Osteocyte (in vitro differentiated cells): ENCODE results near the gene GFI1B. TPM values are rescaled to one million over a fixed set of nuclear protein-coding genes. Genes with fewer than 3 reads are reported as not detected.
A peak's percentile ranks its signal among the peaks of the same experiment; 100 is the strongest.

ENCODE experiments used
- DNase-seq: peaks from one replicate; pipeline ENCODE4 v3.0.0; 2021; ENCODE audit warnings: mixed read lengths; ENCODE audit not compliant: unreplicated experiment; ENCODE audit errors: extremely low spot score
- H3K27ac Mint-ChIP-seq: one replicate; pipeline ENCODE4 v1.8.0; 2021; ENCODE audit warnings: mild to moderate bottlenecking, mixed read lengths; ENCODE audit not compliant: unreplicated experiment
- H3K27me3 Mint-ChIP-seq: one replicate; pipeline ENCODE4 v1.8.0; 2021; ENCODE audit warnings: mixed read lengths; ENCODE audit not compliant: unreplicated experiment
- H3K36me3 Mint-ChIP-seq: one replicate; pipeline ENCODE4 v1.8.0; 2021; ENCODE audit warnings: mixed read lengths; ENCODE audit not compliant: unreplicated experiment
- H3K4me1 Mint-ChIP-seq: one replicate; pipeline ENCODE4 v1.8.0; 2021; ENCODE audit warnings: mixed read lengths; ENCODE audit not compliant: unreplicated experiment
- H3K4me3 Mint-ChIP-seq: one replicate; pipeline ENCODE4 v1.8.0; 2021; ENCODE audit warnings: mild to moderate bottlenecking, moderate library complexity, mixed read lengths; ENCODE audit not compliant: unreplicated experiment
- H3K9me3 Mint-ChIP-seq: one replicate; pipeline ENCODE4 v1.8.0; 2021; ENCODE audit warnings: mixed read lengths; ENCODE audit not compliant: unreplicated experiment
- CTCF ChIP-seq: fragments of 200-600 bp; sonication (generic); IDR thresholded peaks from 2 replicates; pipeline ENCODE4 v1.5.0; 2021; ENCODE audit warnings: antibody characterized with exemption, mild to moderate bottlenecking, moderate library complexity
- total RNA-seq: library from RNA; stranded (reverse); gene quantifications from 2 replicates; pipeline ENCODE4 v1.2.1, GENCODE V29; 2021

The GFI1B gene
- total RNA-seq, 1 donor from 2014 or later = not detected

DNA sequence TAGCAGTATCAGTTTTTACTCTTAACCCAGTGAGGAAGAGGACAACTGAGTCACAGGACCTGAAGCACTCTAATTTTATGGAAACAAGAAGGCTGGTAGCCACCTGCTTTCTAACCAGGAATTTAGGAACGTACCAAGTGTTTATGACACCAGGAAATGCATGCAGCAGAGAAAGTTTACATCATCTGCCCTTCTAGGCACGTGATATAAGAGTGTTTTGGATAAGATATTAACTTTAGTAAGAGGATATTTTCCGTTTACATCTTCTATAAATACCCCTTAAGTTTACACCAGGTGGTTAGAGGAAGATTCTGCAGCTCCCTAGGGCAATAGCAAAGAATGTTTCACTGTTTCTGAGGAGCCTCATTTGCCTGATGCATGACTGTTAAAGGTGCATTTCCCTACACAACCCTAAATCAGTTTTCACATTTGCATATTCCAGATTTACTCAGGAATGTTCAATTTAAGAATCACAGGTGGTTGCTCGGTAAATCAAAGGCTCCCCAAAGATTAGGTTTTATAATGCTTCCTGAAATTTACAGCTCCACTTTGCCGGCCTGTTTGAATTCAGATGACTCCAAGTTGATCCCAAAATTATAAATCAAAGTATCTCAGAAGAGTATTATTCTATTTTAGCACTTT lies 35.8 kb upstream of the GFI1B start:
- H3K4me3 Mint-ChIP-seq = peak overlapping the region; percentile 80
- no peak for DNase-seq
- no peaks in the 10 kb centered on the region for H3K36me3 Mint-ChIP-seq
- peaks cover 38% of the 10 kb centered on the region for H3K4me1 Mint-ChIP-seq
- TF ChIP-seq CTCF = no peak
- no peaks in the 10 kb centered on the region for H3K9me3 Mint-ChIP-seq
- H3K27ac Mint-ChIP-seq = no peak overlapping the region
- H3K27me3 Mint-ChIP-seq = no peaks in the 10 kb centered on the region

DNA sequence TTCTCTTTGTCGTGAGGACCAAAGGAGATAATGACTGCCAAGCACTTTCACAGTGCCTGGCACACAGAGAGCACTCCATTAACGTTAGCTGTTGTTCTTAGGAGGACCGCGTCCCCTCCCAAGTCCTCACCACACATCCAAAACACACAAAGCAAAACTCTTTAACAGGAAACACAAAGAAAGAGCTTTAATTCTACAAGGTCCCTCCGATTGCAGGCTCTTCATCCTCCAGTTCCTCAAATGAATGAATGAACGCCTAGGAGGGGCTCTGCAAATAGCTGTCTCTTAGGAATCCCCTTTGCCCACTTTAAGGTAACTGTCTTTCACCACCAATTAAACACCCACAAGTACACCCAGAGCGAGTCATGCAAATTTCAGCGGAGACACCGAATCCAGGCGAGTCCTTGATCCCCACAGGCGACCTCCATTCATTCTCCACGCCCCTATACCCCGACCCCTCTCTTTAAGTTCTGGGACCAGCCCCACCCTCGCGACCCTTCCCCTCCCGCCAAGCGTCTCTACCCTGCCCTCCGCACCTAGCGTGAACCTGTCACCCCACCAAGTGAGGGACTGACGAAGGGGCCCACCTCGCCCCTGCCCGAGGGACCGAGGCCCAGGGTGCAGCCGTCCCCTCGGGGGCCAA lies 34.7 kb upstream of the GFI1B start:
- H3K36me3 Mint-ChIP-seq = no peaks in the 10 kb centered on the region
- no peak for DNase-seq
- H3K9me3 Mint-ChIP-seq = no peaks in the 10 kb centered on the region
- H3K4me1 Mint-ChIP-seq = peaks cover 38% of the 10 kb centered on the region
- H3K27ac Mint-ChIP-seq = peak overlapping the region; percentile 100
- no peaks in the 10 kb centered on the region for H3K27me3 Mint-ChIP-seq
- peak overlapping the region; percentile 80 for H3K4me3 Mint-ChIP-seq
- no peak for TF ChIP-seq CTCF

GRCh38 chr9:132944294-132945185 lies 34.0 kb upstream of the GFI1B start, which contains the start of gene TSC1:
Gene TSC1 (minus strand): TSS chr9:132944616. CDS start chr9:132928872, 15,744 bp downstream.
- Mint-ChIP-seq H3K27me3 (no peaks in the 10 kb centered on the region), H3K9me3 (no peaks in the 10 kb centered on the region), H3K4me3 (peak within 1 kb of the TSS; percentile 80), H3K4me1 (peaks cover 38% of the 10 kb centered on the region), H3K36me3 (no peaks in the 10 kb centered on the region), H3K27ac (peak within 1 kb of the TSS; percentile 100)
- peak; percentile 99 for DNase-seq
- no peak for TF ChIP-seq CTCF

DNA sequence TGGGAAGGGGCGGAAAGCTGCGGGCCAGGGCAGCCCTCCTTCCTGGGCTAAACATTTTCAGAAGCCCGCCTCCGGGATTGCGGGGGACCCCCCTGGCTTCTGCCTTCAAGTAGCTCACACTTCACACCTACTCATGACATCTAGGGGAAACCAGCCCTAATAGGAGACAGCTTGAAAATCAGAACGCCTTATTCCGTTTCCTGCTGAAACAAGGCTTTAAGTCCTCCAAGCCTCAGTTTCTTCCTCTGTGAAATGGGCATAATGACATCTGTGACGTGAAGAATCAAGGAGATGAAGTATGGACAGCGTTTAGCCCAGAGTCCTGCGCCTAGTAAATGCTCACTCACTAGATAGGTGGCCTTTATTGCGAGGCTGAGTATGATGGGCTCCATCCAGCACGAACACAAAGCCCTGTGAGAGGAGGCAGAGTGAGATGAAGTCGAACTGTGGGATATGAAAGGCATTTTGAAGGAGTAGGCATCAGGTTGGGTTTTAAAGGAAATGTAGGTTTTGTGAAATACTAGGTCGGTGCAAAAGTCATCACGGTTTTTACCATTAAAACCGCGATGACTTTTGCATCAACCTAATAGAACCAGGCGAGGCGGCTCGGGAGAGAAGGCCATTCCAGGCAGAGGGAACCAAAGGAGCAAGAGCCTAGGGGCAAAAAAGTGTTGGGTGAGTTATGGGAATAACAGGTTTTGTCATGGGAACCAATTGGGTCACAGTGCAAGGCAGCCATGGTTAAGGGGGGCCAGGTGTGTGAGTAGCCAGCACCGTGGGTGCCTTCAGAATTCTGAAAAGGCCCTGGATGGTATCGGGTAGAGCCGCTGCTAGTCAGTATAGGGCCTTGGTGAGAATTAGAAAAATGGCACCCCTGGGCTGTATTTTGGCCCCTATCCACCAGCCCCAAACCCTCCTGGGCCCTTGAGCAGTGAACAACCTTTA lies 33.0 kb upstream of the GFI1B start:
- H3K36me3 Mint-ChIP-seq = no peaks in the 10 kb centered on the region
- peaks cover 38% of the 10 kb centered on the region for H3K4me1 Mint-ChIP-seq
- no peaks in the 10 kb centered on the region for H3K27me3 Mint-ChIP-seq
- H3K9me3 Mint-ChIP-seq = no peaks in the 10 kb centered on the region
- H3K4me3 Mint-ChIP-seq = peak overlapping the region; percentile 80
- peak; percentile 78 for DNase-seq
- TF ChIP-seq CTCF = no peak
- H3K27ac Mint-ChIP-seq = peak overlapping the region; percentile 100
